Uterus (tissue), 2 donors: ENCODE data around the gene GDI1.

Source experiments
- CTCF ChIP-seq, 4 experiments: fragments of 200-600 bp in 2 of 4; fragments of 450-650 bp in 2 of 4; sonication (generic) in 2 of 4; IDR thresholded peaks; one replicate each; pipeline ENCODE4 v1.5.1; 2016 to 2019; ENCODE audit warnings: antibody characterized with exemption in 4 of 4, mild to moderate bottlenecking in 2 of 4, moderate library complexity in 1 of 4
- POLR2A ChIP-seq, 2 donors: fragments of 450-650 bp; IDR thresholded peaks; one replicate each; pipeline ENCODE4 v1.6.1; 2016; ENCODE audit warnings: antibody characterized with exemption in 2 of 2, mild to moderate bottlenecking in 1 of 2, moderate library complexity in 1 of 2

GRCh38 chrX:154466036-154466435, 29.1 kb downstream of the GDI1 start:
- TF ChIP-seq CTCF (IDR thresholded peaks at IDR 0.05) (no peak), POLR2A (IDR thresholded peaks at IDR 0.05) (no peak)
